ENCODE measurements around the gene PEX11A. TPM values are rescaled to one million over a fixed set of nuclear protein-coding genes. Genes with fewer than 3 reads are reported as not detected.

The PEX11A gene
- total and polyA plus RNA-seq, 2 of the 8 experiments (the other 6 are each of a cell fraction or from before 2014, with no cell fraction given), result 2.9 to 3.0 TPM

- Histone ChIP-seq H3K9ac (replicated peaks in 1 of 4; ENCODE audit: extremely low read depth in 1 of 4, low read depth in 3 of 4, low read length in 3 of 4) (no peak overlapping the region), H3K79me2 (ENCODE audit: control insufficient read depth in 1 of 2, insufficient read depth in 2 of 2, low read length in 2 of 2) (no peaks in the 10 kb centered on the region), H3K23ac (ENCODE audit: insufficient read length) (no peak overlapping the region), H3K4ac (replicated peaks; ENCODE audit: insufficient read length, low read depth, low read length) (no peak overlapping the region), H3K79me1 (ENCODE audit: low read depth, low read length) (no peaks in the 10 kb centered on the region), H2BK120ac (replicated peaks; ENCODE audit: low read depth, low read length) (no peak overlapping the region), H3K4me2 (ENCODE audit: insufficient read depth in 1 of 2, low read depth in 2 of 2, low read length in 2 of 2) (no peak overlapping the region; a peak in 1 of 4 replicates), H3K23me2 (ENCODE audit: low read depth, low read length) (no peaks in the 10 kb centered on the region), H4K8ac (ENCODE audit: extremely low read depth, insufficient read depth, low read length) (no peak overlapping the region), H4K91ac (replicated peaks; ENCODE audit: insufficient read length, low read length) (no peak overlapping the region), H3K9me3 (ENCODE audit: insufficient read depth in 2 of 2, low read depth in 1 of 2, low read length in 1 of 2) (no peaks in the 10 kb centered on the region), H3K4me3 (ENCODE audit: extremely low read depth in 1 of 4, insufficient read depth in 2 of 4, low read depth in 3 of 4, low read length in 4 of 4) (no peak overlapping the region), H2BK5ac (ENCODE audit: low read depth, low read length) (no peak overlapping the region), H3K56ac (replicated peaks; ENCODE audit: insufficient read length, low read depth, low read length) (no peak overlapping the region), H3K27ac (ENCODE audit: low read depth, low read length) (no peak overlapping the region), H4K5ac (ENCODE audit: insufficient read length, low read depth, low read length) (no peak overlapping the region), H2AFZ (ENCODE audit: low read length) (no peak overlapping the region), H2BK12ac (ENCODE audit: low read depth, low read length) (no peak overlapping the region), H3K27me3 (replicated peaks in 1 of 4; ENCODE audit: control insufficient read depth in 3 of 4, extremely low read depth in 1 of 4, insufficient read depth in 3 of 4, low read length in 3 of 4) (peaks cover 0 to 3% (median 0%) of the 10 kb centered on the region in 4 experiments; a peak in 2 of 7 replicates), H2BK15ac (ENCODE audit: low read length) (0 out of 2 replicates have a peak overlapping the region, but pooled peaks have one; percentile 62), H2AK5ac (ENCODE audit: low read depth, low read length) (no peak overlapping the region), H3K14ac (ENCODE audit: insufficient read length) (no peak overlapping the region), H3K18ac (ENCODE audit: extremely low read depth, low read length) (no peak overlapping the region), H4K20me1 (replicated peaks in 1 of 2; ENCODE audit: control insufficient read depth in 1 of 2, insufficient read depth in 2 of 2, low read length in 2 of 2) (no peaks in the 10 kb centered on the region), H3K4me1 (replicated peaks in 1 of 4; ENCODE audit: control insufficient read depth in 3 of 4, insufficient read depth in 4 of 4, low read length in 3 of 4) (no peaks in the 10 kb centered on the region; a peak in 1 of 7 replicates), H2BK20ac (ENCODE audit: low read length) (no peak overlapping the region), H3K36me3 (ENCODE audit: control insufficient read depth in 2 of 4, insufficient read depth in 4 of 4, low read length in 3 of 4) (no peaks in the 10 kb centered on the region)
- ChIA-PET CTCF (ENCODE audit: partially characterized antibody) (interaction anchor here (0.7 to 6.6 kb wide), 22 partner anchors 8 to 775 kb away, joined by 3 to 43 read pairs (median 5); partner anchors contain the start of genes PEX11A and WDR93), POLR2A (ENCODE audit: partially characterized antibody) (interaction anchor here (1.1 to 1.5 kb wide), 2 partner anchors 25 to 97 kb away, joined by 3 read pairs; partner anchors contain the start of gene TICRR)
- WGBS, 2 experiments (ENCODE audit: extremely low coverage in 1 of 2, insufficient coverage in 1 of 2, insufficient read length in 1 of 2, insufficient replicate concordance in 2 of 2, low coverage in 1 of 2, low lambda C conversion rate in 2 of 2, missing lambda C conversion rate in 1 of 2), result 77% methylated on average over 12 of the region's 12 CpGs; no CpG with 5 or more reads in 1 of the 2 experiments
- no peak for FAIRE-seq
- DNase-seq (ENCODE audit: low read depth in 1 of 2, low spot score in 2 of 2), result no peak
- no peak for TF ChIP-seq KDM1A (IDR thresholded peaks at IDR 0.05; ENCODE audit: borderline replicate concordance, low read length)
Observed at GRCh38 chr15:89672221-89673164, 18.1 kb downstream of the PEX11A start.
